NCI-H510A treated with DMSO at 0.1 percent for 48 hours (cell line): ENCODE measurements around the gene NMT1.

Source experiments
- DNase-seq: peaks from one replicate; lab custom pipeline; 2025; lab: John Stamatoyannopoulos, UW

The NMT1 gene

GRCh38 chr17:45060797-45061605 lies at the start of gene NMT1:
TSS of gene NMT1 (plus strand) at chr17:45061317. CDS start at chr17:45061330, 13 bp downstream.
- DNase-seq: peak; percentile 99

GRCh38 chr17:45011767-45012166 lies 49.4 kb upstream of the NMT1 start:
- DNase-seq: peak; percentile 24

- peak; percentile 75 for DNase-seq
Observed at GRCh38 chr17:45013021-45013997, 47.8 kb upstream of the NMT1 start.

- no peak for DNase-seq
Observed at GRCh38 chr17:45016237-45016636, 44.9 kb upstream of the NMT1 start.

GRCh38 chr17:45016823-45017222 lies 44.3 kb upstream of the NMT1 start:
- DNase-seq: peak; percentile 24

- peak; percentile 22 for DNase-seq
Observed at GRCh38 chr17:45018514-45018847, 42.6 kb upstream of the NMT1 start.

GRCh38 chr17:45018848-45019711 lies 42.0 kb upstream of the NMT1 start:
- peak; percentile 59 for DNase-seq

- DNase-seq: peak; percentile 24
Observed at GRCh38 chr17:45020354-45021138, 40.6 kb upstream of the NMT1 start.

GRCh38 chr17:45021607-45022287 lies 39.4 kb upstream of the NMT1 start:
- DNase-seq: peak; percentile 66

GRCh38 chr17:45022288-45022648 lies 38.8 kb upstream of the NMT1 start:
- no peak for DNase-seq

GRCh38 chr17:45022655-45023339 lies 38.3 kb upstream of the NMT1 start:
- no peak for DNase-seq

- no peak for DNase-seq
Observed at GRCh38 chr17:45029096-45029495, 32.0 kb upstream of the NMT1 start.

GRCh38 chr17:45029758-45030423 lies 31.2 kb upstream of the NMT1 start:
- no peak for DNase-seq

- no peak for DNase-seq
Observed at GRCh38 chr17:45030733-45031132, 30.4 kb upstream of the NMT1 start.

- DNase-seq: no peak
Observed at GRCh38 chr17:45031231-45032173, 29.6 kb upstream of the NMT1 start.

- DNase-seq: no peak
Observed at GRCh38 chr17:45032174-45032541, 29.0 kb upstream of the NMT1 start.

GRCh38 chr17:45034599-45034998 lies 26.5 kb upstream of the NMT1 start:
- DNase-seq: no peak

- DNase-seq: no peak
Observed at GRCh38 chr17:45035848-45036247, 25.3 kb upstream of the NMT1 start.
